ENCODE data around the gene ABHD17B. TPM values are rescaled to one million over a fixed set of nuclear protein-coding genes. Genes with fewer than 3 reads are reported as not detected.

ABHD17B gene
- total and polyA plus RNA-seq, 2 donors (not counting 3 experiments of a cell fraction or from before 2014, with no cell fraction given) = 12.8 to 16.8 TPM

GRCh38 chr9:71816916-71817451 lies 94.0 kb downstream of the ABHD17B start:
- TF ChIP-seq MYC (IDR thresholded peaks at IDR 0.05; ENCODE audit: low read depth, low read length) (no peak), EZH2 (IDR thresholded peaks at IDR 0.05; ENCODE audit: borderline replicate concordance, low read depth, low read length, severe bottlenecking) (no peak), FOS (IDR thresholded peaks at IDR 0.05; ENCODE audit: borderline replicate concordance, insufficient read depth, low read length) (no peak), GATA2 (IDR thresholded peaks at IDR 0.05; ENCODE audit: insufficient read depth, insufficient read length, low read depth, low read length) (no peak), POLR2AphosphoS5 (IDR thresholded peaks at IDR 0.05; ENCODE audit: insufficient read depth, low read depth, low read length) (no peak), CTCF (IDR thresholded peaks at IDR 0.05; ENCODE audit: extremely low read depth in 1 of 2, insufficient read depth in 1 of 2, low read depth in 1 of 2, low read length in 2 of 2) (no peak), JUN (IDR thresholded peaks at IDR 0.05; ENCODE audit: borderline replicate concordance, insufficient read depth, insufficient read length, low read depth) (no peak), POLR2A (IDR thresholded peaks at IDR 0.05; ENCODE audit: low read depth, low read length) (no peak)
- TF ChIP-seq, protein P1, sequence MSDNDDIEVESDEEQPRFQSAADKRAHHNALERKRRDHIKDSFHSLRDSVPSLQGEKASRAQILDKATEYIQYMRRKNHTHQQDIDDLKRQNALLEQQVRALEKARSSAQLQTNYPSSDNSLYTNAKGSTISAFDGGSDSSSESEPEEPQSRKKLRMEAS (IDR thresholded peaks at IDR 0.05; ENCODE audit: insufficient read depth, insufficient read length) = no peak
- H3K4me3 ChIP-seq (replicated peaks in 1 of 3; ENCODE audit: insufficient read depth in 1 of 3, low read depth in 1 of 3, low read length in 3 of 3) = no peak overlapping the region
- no peaks in the 10 kb centered on the region for H3K9me3 ChIP-seq (replicated peaks; ENCODE audit: control insufficient read depth, insufficient read depth, low read length)
- peaks cover 4% of the 10 kb centered on the region for H3K4me1 ChIP-seq (ENCODE audit: control insufficient read depth, extremely low read depth, insufficient read depth, low read length)
- FAIRE-seq (no peak), DNase-seq (ENCODE audit: low read depth, low spot score) (peak; percentile 58)
- no peaks in the 10 kb centered on the region for H3K36me3 ChIP-seq (ENCODE audit: control insufficient read depth in 2 of 2, extremely low read depth in 1 of 2, insufficient read depth in 2 of 2, low read length in 2 of 2)
- no peak overlapping the region for H2AFZ ChIP-seq (ENCODE audit: low read depth, low read length)
- no peak overlapping the region for H3K4me2 ChIP-seq (ENCODE audit: insufficient read depth, low read length)
- intact Hi-C loops (cut with micrococcal nuclease) (no loop called here), dilution Hi-C loops (cut with MboI; ENCODE audit: extremely low pct_ligation_motif_present, low sequenced_read_pairs) (no loop called here)
- BruUV-seq (replicated peaks) = no TSS peak
- peaks cover 0 to 2% of the 10 kb centered on the region in 2 experiments for H3K27me3 ChIP-seq (ENCODE audit: control insufficient read depth in 2 of 2, insufficient read depth in 2 of 2, low read length in 2 of 2)
- CTCF ChIA-PET = interaction anchor here (0.7 to 7.3 kb wide), 14 partner anchors 8 to 1177 kb away, joined by 3 to 70 read pairs (median 4); no protein-coding TSS in a partner anchor
- H4K20me1 ChIP-seq (replicated peaks; ENCODE audit: control insufficient read depth, extremely low read depth, insufficient read depth, low read length) = no peaks in the 10 kb centered on the region
- POLR2A ChIA-PET = interaction anchor here (1.4 kb wide), 1 partner anchor 94 kb away, joined by 3 read pairs; the partner anchor contains the start of genes ABHD17B and C9orf85
- no peaks in the 10 kb centered on the region for H3K79me2 ChIP-seq (ENCODE audit: control insufficient read depth, insufficient read depth, low read length)
- no peak overlapping the region for H3K27ac ChIP-seq (ENCODE audit: insufficient read depth, low read depth, low read length)
- H3K9me1 ChIP-seq (replicated peaks; ENCODE audit: control insufficient read depth, extremely low read depth, insufficient read depth, low read length) = no peaks in the 10 kb centered on the region
- no peak overlapping the region for H3K9ac ChIP-seq (replicated peaks; ENCODE audit: extremely low read depth, insufficient read depth, low read length)

Small RNA genes lying within 50 kb of the gene (small RNA-seq; reads per million reads assigned to genes)
- not detected for gene RF00019 (ENCODE audit: insufficient read depth, insufficient read length, low read depth, low replicate concordance)

Other genes starting within 250 kb of the ABHD17B start
- 44.3 and 47.5 TPM in 2 replicates for gene CEMIP2, start 142.7 kb downstream of the ABHD17B start, total RNA-seq
- gene CEMIP2, start 142.7 kb downstream of the ABHD17B start, polyA plus RNA-seq = 41.6 and 53.8 TPM in 2 replicates
- 10.3 and 11.3 TPM in 2 replicates for gene C9orf85, start 446 bp upstream of the ABHD17B start, total RNA-seq
- 6.7 and 8.3 TPM in 2 replicates for gene C9orf85, start 446 bp upstream of the ABHD17B start, polyA plus RNA-seq
- not detected in 2 replicates for gene C9orf57, start 149.4 kb upstream of the ABHD17B start, total RNA-seq
- gene C9orf57, start 149.4 kb upstream of the ABHD17B start, polyA plus RNA-seq = not detected in 2 replicates
- gene GDA, start 238.2 kb upstream of the ABHD17B start, total RNA-seq = not detected in 2 replicates
- gene GDA, start 238.2 kb upstream of the ABHD17B start, polyA plus RNA-seq = not detected in 2 replicates